GM23338 (cell line): ENCODE data around the gene IKBIP. TPM values are rescaled to one million over a fixed set of nuclear protein-coding genes. Genes with fewer than 3 reads are reported as not detected.

ENCODE experiments used
- ATAC-seq: fragments of 200-7000 bp; cut with Tn5 transposase; 3 replicates; pipeline ENCODE4 v1.9.1; 2020
- DNase-seq: peaks from one replicate; pipeline ENCODE4 v3.0.0-alpha.2; 2015; ENCODE audit warnings: low spot score
- H2AFZ ChIP-seq: fragments of 200-600 bp; sonication (generic); 2 replicates; pipeline ENCODE4 v1.8.0; 2016; ENCODE audit warnings: antibody characterized with exemption, mild to moderate bottlenecking, moderate library complexity
- H3F3A ChIP-seq: fragments of 200-600 bp; sonication (generic); replicated peaks from 2 replicates; pipeline ENCODE4 v1.8.0; 2017; ENCODE audit warnings: antibody characterized with exemption, mixed run types, low read depth
- H3K27ac ChIP-seq: fragments of 200-600 bp; sonication (generic); 2 replicates; pipeline ENCODE4 v1.6.1; 2016; ENCODE audit warnings: low read depth
- H3K27me3 ChIP-seq: fragments of 200-600 bp; sonication (generic); 2 replicates; pipeline ENCODE4 v1.8.0; 2016; ENCODE audit warnings: mild to moderate bottlenecking, mixed run types, moderate library complexity; ENCODE audit not compliant: insufficient read depth
- H3K36me3 ChIP-seq: fragments of 200-600 bp; sonication (generic); 2 replicates; pipeline ENCODE4 v1.8.0; 2016; ENCODE audit warnings: mild to moderate bottlenecking; ENCODE audit not compliant: insufficient read depth
- H3K4me1 ChIP-seq: fragments of 200-600 bp; sonication (generic); 2 replicates; pipeline ENCODE4 v1.8.0; 2016; ENCODE audit warnings: mild to moderate bottlenecking, moderate library complexity; ENCODE audit not compliant: insufficient read depth
- H3K4me2 ChIP-seq: fragments of 200-600 bp; sonication (generic); 2 replicates; pipeline ENCODE4 v1.7.1; 2017; ENCODE audit warnings: mixed run types
- H3K4me3 ChIP-seq: fragments of 200-600 bp; sonication (generic); 2 replicates; pipeline ENCODE4 v1.6.1; 2016; ENCODE audit warnings: mixed run types
- H3K79me2 ChIP-seq: fragments of 200-600 bp; sonication (generic); replicated peaks from 2 replicates; pipeline ENCODE4 v1.8.0; 2017; ENCODE audit warnings: mild to moderate bottlenecking; ENCODE audit not compliant: insufficient read depth
- H3K9me2 ChIP-seq: fragments of 200-600 bp; sonication (generic); 2 replicates; pipeline ENCODE4 v1.8.0; 2017; ENCODE audit not compliant: insufficient read depth
- H4K20me1 ChIP-seq: fragments of 200-600 bp; sonication (generic); replicated peaks from 2 replicates; pipeline ENCODE4 v1.8.0; 2017; ENCODE audit warnings: mild to moderate bottlenecking; ENCODE audit not compliant: insufficient read depth
- H3K27ac Mint-ChIP-seq: 2 replicates; pipeline ENCODE4 v1.8.0; 2020; ENCODE audit warnings: inconsistent platforms, mild to moderate bottlenecking, moderate library complexity, mixed read lengths
- H3K27me3 Mint-ChIP-seq: 3 replicates; pipeline ENCODE4 v1.8.0; 2022; ENCODE audit warnings: low read depth, mild to moderate bottlenecking, moderate library complexity, mixed read lengths, inconsistent platforms; ENCODE audit not compliant: insufficient read depth, poor library complexity
- H3K36me3 Mint-ChIP-seq: 3 replicates; pipeline ENCODE4 v1.8.0; 2021; ENCODE audit warnings: low read depth, mild to moderate bottlenecking, inconsistent platforms, moderate library complexity, mixed read lengths
- H3K4me1 Mint-ChIP-seq: 3 replicates; pipeline ENCODE4 v1.8.0; 2020; ENCODE audit warnings: mild to moderate bottlenecking, inconsistent platforms, mixed read lengths
- H3K4me3 Mint-ChIP-seq: 3 replicates; pipeline ENCODE4 v1.8.0; 2021; ENCODE audit warnings: moderate library complexity, mild to moderate bottlenecking, inconsistent platforms, mixed read lengths
- H3K9me3 Mint-ChIP-seq: 3 replicates; pipeline ENCODE4 v1.8.0; 2020; ENCODE audit warnings: moderate library complexity, mild to moderate bottlenecking, inconsistent platforms, mixed read lengths
- CTCF ChIP-seq, 2 experiments: fragments of 200-600 bp in 1 of 2; sonication (generic) in 1 of 2; conservative IDR thresholded peaks; 2 replicates each; pipeline versions ENCODE4 v1.5.1 to v1.6.1; 2016 to 2017; ENCODE audit warnings: antibody characterized with exemption in 2 of 2, low read depth in 2 of 2, mild to moderate bottlenecking in 2 of 2, moderate library complexity in 1 of 2
- EZH2 ChIP-seq: fragments of 200-600 bp; sonication (generic); IDR thresholded peaks from one replicate; pipeline ENCODE4 v1.8.0; 2017; ENCODE audit warnings: antibody characterized with exemption, mild to moderate bottlenecking, low read depth; ENCODE audit not compliant: unreplicated experiment
- EZH2phosphoT487 ChIP-seq: fragments of 200-600 bp; sonication (generic); IDR thresholded peaks from one replicate; pipeline ENCODE4 v1.8.1; 2018; ENCODE audit warnings: antibody characterized with exemption; ENCODE audit not compliant: unreplicated experiment
- JUNB ChIP-seq: IDR thresholded peaks from one replicate; pipeline ENCODE4 v1.6.1; 2016; ENCODE audit warnings: antibody characterized with exemption; ENCODE audit not compliant: unreplicated experiment
- NANOG ChIP-seq: IDR thresholded peaks from 2 replicates; pipeline ENCODE4 v1.6.1; 2016; ENCODE audit warnings: antibody characterized with exemption, borderline replicate concordance
- POLR2AphosphoS5 ChIP-seq: IDR thresholded peaks from 2 replicates; pipeline ENCODE4 v1.6.1; 2016; ENCODE audit warnings: antibody characterized with exemption, low read depth
- REST ChIP-seq: IDR thresholded peaks from one replicate; pipeline ENCODE4 v1.6.1; 2018; ENCODE audit warnings: antibody characterized with exemption; ENCODE audit not compliant: unreplicated experiment
- STAT1 ChIP-seq: IDR thresholded peaks from one replicate; pipeline ENCODE4 v1.6.1; 2016; ENCODE audit warnings: antibody characterized with exemption; ENCODE audit not compliant: unreplicated experiment
- ZNF114 ChIP-seq: fragments of 250-450 bp; sonication (Bioruptor Pico); IDR thresholded peaks from 2 replicates; pipeline ENCODE4 v1.5.0; 2020; ENCODE audit warnings: mild to moderate bottlenecking, moderate library complexity
- ZNF331 ChIP-seq: fragments of 250-450 bp; sonication (Bioruptor Pico); IDR thresholded peaks from 2 replicates; pipeline ENCODE4 v1.5.0; 2020; ENCODE audit warnings: low read depth, mild to moderate bottlenecking, moderate library complexity
- polyA plus RNA-seq: library from polyadenylated mRNA; unstranded; fragments of >200 nt; fragmentation: Nextera tagmentation; extraction: Ambion mirVana; gene quantifications from 2 replicates; pipeline ENCODE4 v1.2.1, GENCODE V29; 2016
- total RNA-seq: library from RNA; depleted of rRNA; stranded (reverse); fragments of >200 nt; shearing (Covaris generic); gene quantifications from 2 replicates; pipeline ENCODE4 v1.2.3, GENCODE V29; 2014
- TF ChIP-seq, protein P1 (sequence below): IDR thresholded peaks from 2 replicates; pipeline ENCODE4 v1.6.1; 2016; ENCODE audit warnings: antibody characterized with exemption

IKBIP gene
- total and polyA plus RNA-seq, 2 experiments from 2014 or later = 17.8 to 22.5 TPM

- no peak for ATAC-seq
- H3K36me3 Mint-ChIP-seq = peaks cover 18% of the 10 kb centered on the region; the same call in 2 of the 3 replicates
- H3K9me3 Mint-ChIP-seq = no peaks in the 10 kb centered on the region
These were observed 39.6 kb upstream of the IKBIP start for GRCh38 chr12:98684199-98684598.

DNA sequence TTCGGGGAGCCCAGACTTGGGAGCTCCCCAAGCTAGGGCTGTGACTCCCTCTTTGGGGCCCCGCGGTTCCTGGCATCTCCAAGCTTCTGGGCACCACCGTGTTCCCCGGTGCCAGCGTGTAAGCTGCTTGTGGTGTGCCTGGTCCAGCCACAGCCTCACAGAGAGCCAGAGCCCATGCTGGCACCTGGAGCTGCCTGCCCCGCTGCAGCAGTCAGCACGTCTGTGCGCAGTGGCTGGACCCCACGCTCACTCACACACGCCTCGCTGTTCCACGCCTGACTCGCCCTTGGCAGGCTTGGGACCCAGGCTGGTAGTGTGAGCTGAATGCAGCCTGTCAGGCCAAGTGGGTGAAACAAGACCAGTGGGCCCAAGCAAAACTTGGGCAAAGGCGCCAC is 35.0 kb upstream of the IKBIP start:
- Histone ChIP-seq H3F3A (no peaks in the 10 kb centered on the region), H3K36me3 (no peaks in the 10 kb centered on the region), H3K9me2 (no peaks in the 10 kb centered on the region), H4K20me1 (no peaks in the 10 kb centered on the region), H3K4me3 (no peak overlapping the region), H2AFZ (no peak overlapping the region), H3K79me2 (no peaks in the 10 kb centered on the region), H3K27me3 (no peaks in the 10 kb centered on the region), H3K4me1 (no peaks in the 10 kb centered on the region), H3K27ac (no peak overlapping the region), H3K4me2 (no peak overlapping the region)
- Mint-ChIP-seq H3K36me3 (peaks cover 18% of the 10 kb centered on the region; the same call in 2 of the 3 replicates), H3K27me3 (no peaks in the 10 kb centered on the region), H3K4me1 (no peaks in the 10 kb centered on the region; the same call in 2 of the 3 replicates), H3K9me3 (no peaks in the 10 kb centered on the region; the same call in 2 of the 3 replicates), H3K27ac (no peak overlapping the region), H3K4me3 (no peak overlapping the region)
- DNase-seq (no peak), ATAC-seq (no peak)
- TF ChIP-seq REST (no peak), NANOG (no peak), STAT1 (no peak), ZNF114 (CRISPR knock-in tag) (no peak), JUNB (no peak), POLR2AphosphoS5 (no peak), EZH2phosphoT487 (no peak), CTCF (conservative IDR thresholded peaks at IDR 0.05; ENCODE audit: low read depth in 2 of 2) (no peak)
- TF ChIP-seq, protein P1, sequence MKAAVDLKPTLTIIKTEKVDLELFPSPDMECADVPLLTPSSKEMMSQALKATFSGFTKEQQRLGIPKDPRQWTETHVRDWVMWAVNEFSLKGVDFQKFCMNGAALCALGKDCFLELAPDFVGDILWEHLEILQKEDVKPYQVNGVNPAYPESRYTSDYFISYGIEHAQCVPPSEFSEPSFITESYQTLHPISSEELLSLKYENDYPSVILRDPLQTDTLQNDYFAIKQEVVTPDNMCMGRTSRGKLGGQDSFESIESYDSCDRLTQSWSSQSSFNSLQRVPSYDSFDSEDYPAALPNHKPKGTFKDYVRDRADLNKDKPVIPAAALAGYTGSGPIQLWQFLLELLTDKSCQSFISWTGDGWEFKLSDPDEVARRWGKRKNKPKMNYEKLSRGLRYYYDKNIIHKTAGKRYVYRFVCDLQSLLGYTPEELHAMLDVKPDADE = no peak

More at GRCh38 chr12:98684199-98684598, 39.6 kb upstream of the IKBIP start:
- Mint-ChIP-seq H3K4me3 (no peak overlapping the region), H3K27ac (no peak overlapping the region), H3K4me1 (no peaks in the 10 kb centered on the region; the same call in 2 of the 3 replicates), H3K27me3 (no peaks in the 10 kb centered on the region)
- no peak overlapping the region for H2AFZ ChIP-seq
- DNase-seq = no peak
- no peak overlapping the region for H3K4me2 ChIP-seq
- no peak overlapping the region for H3K4me3 ChIP-seq
- H3K79me2 ChIP-seq = no peaks in the 10 kb centered on the region
- H3K4me1 ChIP-seq = no peaks in the 10 kb centered on the region
- no peaks in the 10 kb centered on the region for H3K27me3 ChIP-seq
- TF ChIP-seq EZH2 (no peak), ZNF331 (CRISPR knock-in tag) (no peak), POLR2AphosphoS5 (no peak), NANOG (no peak), STAT1 (no peak)
- no peaks in the 10 kb centered on the region for H4K20me1 ChIP-seq
- H3K27ac ChIP-seq = no peak overlapping the region
- H3K36me3 ChIP-seq = peaks cover 5% of the 10 kb centered on the region; the same call in 1 of the 2 replicates
- no peaks in the 10 kb centered on the region for H3F3A ChIP-seq
- no peaks in the 10 kb centered on the region for H3K9me2 ChIP-seq
